SK-N-SH (cell line): ENCODE results near the gene AKR1C4.

Source experiments
- CTCF ChIP-seq: fragments of 200-600 bp; sonication (generic); IDR thresholded peaks from 2 replicates; pipeline ENCODE4 v1.6.1; 2017; ENCODE audit warnings: antibody characterized with exemption, mild to moderate bottlenecking, moderate library complexity
- FOSL2 ChIP-seq: IDR thresholded peaks from 2 replicates; pipeline ENCODE4 v1.4.0; 2012; ENCODE audit warnings: low read depth, mild to moderate bottlenecking, moderate library complexity, borderline replicate concordance
- FOXM1 ChIP-seq: IDR thresholded peaks from 2 replicates; pipeline ENCODE4 v1.4.0; 2012; ENCODE audit warnings: low read depth, mild to moderate bottlenecking
- JUND ChIP-seq: IDR thresholded peaks from 2 replicates; pipeline ENCODE4 v1.4.0; 2012
- MEF2A ChIP-seq: IDR thresholded peaks from 2 replicates; pipeline ENCODE4 v1.4.0; 2012; ENCODE audit warnings: low read depth, borderline replicate concordance
- NFIC ChIP-seq: IDR thresholded peaks from 2 replicates; pipeline ENCODE4 v1.4.0; 2012; ENCODE audit warnings: borderline replicate concordance
- PBX3 ChIP-seq: IDR thresholded peaks from 2 replicates; pipeline ENCODE4; 2012
- POLR2AphosphoS5 ChIP-seq: IDR thresholded peaks from 2 replicates; pipeline ENCODE4 v1.6.1; 2012; ENCODE audit warnings: low read depth, low read length
- RCOR1 ChIP-seq: fragments of 150-350 bp; IDR thresholded peaks from 2 replicates; pipeline ENCODE4 v1.6.1; 2017; ENCODE audit warnings: antibody characterized with exemption, low read length
- RFX5 ChIP-seq: IDR thresholded peaks from 2 replicates; pipeline ENCODE4 v1.6.1; 2012; ENCODE audit warnings: mild to moderate bottlenecking, improper control_type of control experiment, low read length
- RXRA ChIP-seq: IDR thresholded peaks from 2 replicates; pipeline ENCODE4 v1.4.0; 2012; ENCODE audit warnings: low read depth, mild to moderate bottlenecking, borderline replicate concordance
- SIN3A ChIP-seq: IDR thresholded peaks from 2 replicates; pipeline ENCODE4 v1.6.1; 2012; ENCODE audit warnings: low read depth, mild to moderate bottlenecking, low read length, moderate library complexity, borderline replicate concordance

GRCh38 chr10:5183923-5184322 is 12.7 kb upstream of the AKR1C4 start:
- no peak for TF ChIP-seq RCOR1
- TF ChIP-seq FOSL2: no peak
- TF ChIP-seq POLR2AphosphoS5: no peak
- no peak for TF ChIP-seq PBX3
- TF ChIP-seq CTCF: no peak
- no peak for TF ChIP-seq FOXM1
- no peak for TF ChIP-seq RFX5
- TF ChIP-seq NFIC: no peak
- TF ChIP-seq MEF2A: no peak
- TF ChIP-seq JUND: no peak
- TF ChIP-seq RXRA: no peak
- no peak for TF ChIP-seq SIN3A
